Liver (tissue), 3 donors: ENCODE measurements around the gene TNS2.

Experiments
- GABPA ChIP-seq, 2 donors: IDR thresholded peaks in 1 of 2; conservative IDR thresholded peaks in 1 of 2; 2 replicates each; pipeline ENCODE4 v1.6.1; 2016; ENCODE audit warnings: antibody characterized with exemption in 2 of 2, mild to moderate bottlenecking in 1 of 2, moderate library complexity in 1 of 2
- JUND ChIP-seq, 2 donors: IDR thresholded peaks; 2 replicates each; pipeline ENCODE4 v1.6.1; 2016; ENCODE audit warnings: antibody characterized with exemption in 2 of 2
- NR2F2 ChIP-seq: IDR thresholded peaks from 2 replicates; pipeline ENCODE4 v1.6.1; 2016; ENCODE audit warnings: antibody characterized with exemption
- RAD21 ChIP-seq, 2 donors: IDR thresholded peaks; 2 replicates each; pipeline ENCODE4 v1.6.1; 2016; ENCODE audit warnings: antibody characterized with exemption in 2 of 2, mild to moderate bottlenecking in 2 of 2
- SP1 ChIP-seq: IDR thresholded peaks from 2 replicates; pipeline ENCODE4 v1.6.1; 2018; ENCODE audit warnings: antibody characterized with exemption, mild to moderate bottlenecking
- TAF1 ChIP-seq: conservative IDR thresholded peaks from 2 replicates; pipeline ENCODE4 v1.6.1; 2016; ENCODE audit warnings: antibody characterized with exemption, mild to moderate bottlenecking
- YY1 ChIP-seq: IDR thresholded peaks from 2 replicates; pipeline ENCODE4 v1.6.1; 2016; ENCODE audit warnings: antibody characterized with exemption, mild to moderate bottlenecking
- TF ChIP-seq, protein P1 (sequence below): fragments of 150-350 bp; IDR thresholded peaks from 2 replicates; pipeline ENCODE4 v1.5.1; 2017; ENCODE audit warnings: improper control_type of control experiment, low read depth, low read length; ENCODE audit not compliant: missing input control
- TF ChIP-seq, protein P2 (sequence below): IDR thresholded peaks from 2 replicates; pipeline ENCODE4 v1.6.1; 2016; ENCODE audit warnings: antibody characterized with exemption
- TF ChIP-seq, protein P3 (sequence below): IDR thresholded peaks from 2 replicates; pipeline ENCODE4 v1.6.1; 2016; ENCODE audit warnings: antibody characterized with exemption
- TF ChIP-seq, protein P4 (sequence below): IDR thresholded peaks from 2 replicates; pipeline ENCODE4 v1.6.1; 2016; ENCODE audit warnings: antibody characterized with exemption, mild to moderate bottlenecking
- donor health status: healthy.
- donor health status: healthy.

DNA sequence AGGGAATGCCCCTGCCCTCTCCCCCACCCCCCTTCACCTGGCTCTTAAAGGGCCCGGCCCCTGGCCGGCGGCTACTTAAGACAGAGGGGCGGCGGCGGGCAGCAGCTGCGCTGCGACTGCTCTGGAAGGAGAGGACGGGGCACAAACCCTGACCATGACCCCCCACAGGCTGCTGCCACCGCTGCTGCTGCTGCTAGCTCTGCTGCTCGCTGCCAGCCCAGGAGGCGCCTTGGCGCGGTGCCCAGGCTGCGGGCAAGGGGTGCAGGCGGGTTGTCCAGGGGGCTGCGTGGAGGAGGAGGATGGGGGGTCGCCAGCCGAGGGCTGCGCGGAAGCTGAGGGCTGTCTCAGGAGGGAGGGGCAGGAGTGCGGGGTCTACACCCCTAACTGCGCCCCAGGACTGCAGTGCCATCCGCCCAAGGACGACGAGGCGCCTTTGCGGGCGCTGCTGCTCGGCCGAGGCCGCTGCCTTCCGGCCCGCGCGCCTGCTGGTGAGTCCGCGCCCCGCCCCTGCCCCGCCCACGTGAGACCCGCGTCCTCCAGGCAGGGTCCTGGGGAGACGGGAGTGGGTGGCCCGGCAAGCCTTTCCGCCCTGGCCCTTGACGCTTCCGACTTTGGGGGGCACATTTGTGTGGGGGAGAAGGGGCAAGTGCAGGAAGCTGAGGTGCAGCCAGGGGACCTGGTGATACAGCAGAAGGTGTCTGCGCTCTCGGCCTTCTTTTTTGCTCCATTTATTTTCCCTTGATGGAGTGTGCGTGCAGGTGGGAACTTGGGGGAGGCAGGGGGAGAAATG, 47.9 kb downstream of the TNS2 start, which contains the start of gene IGFBP6:
- TF ChIP-seq RAD21 (IDR thresholded peaks at IDR 0.05) (no peak), JUND (IDR thresholded peaks at IDR 0.05) (no peak), SP1 (no peak), NR2F2 (no peak), YY1 (no peak), GABPA (IDR thresholded peaks at IDR 0.05 in 1 of 2, conservative IDR thresholded peaks at IDR 0.05 in 1 of 2) (no peak), TAF1 (no peak)
- TF ChIP-seq, protein P1, sequence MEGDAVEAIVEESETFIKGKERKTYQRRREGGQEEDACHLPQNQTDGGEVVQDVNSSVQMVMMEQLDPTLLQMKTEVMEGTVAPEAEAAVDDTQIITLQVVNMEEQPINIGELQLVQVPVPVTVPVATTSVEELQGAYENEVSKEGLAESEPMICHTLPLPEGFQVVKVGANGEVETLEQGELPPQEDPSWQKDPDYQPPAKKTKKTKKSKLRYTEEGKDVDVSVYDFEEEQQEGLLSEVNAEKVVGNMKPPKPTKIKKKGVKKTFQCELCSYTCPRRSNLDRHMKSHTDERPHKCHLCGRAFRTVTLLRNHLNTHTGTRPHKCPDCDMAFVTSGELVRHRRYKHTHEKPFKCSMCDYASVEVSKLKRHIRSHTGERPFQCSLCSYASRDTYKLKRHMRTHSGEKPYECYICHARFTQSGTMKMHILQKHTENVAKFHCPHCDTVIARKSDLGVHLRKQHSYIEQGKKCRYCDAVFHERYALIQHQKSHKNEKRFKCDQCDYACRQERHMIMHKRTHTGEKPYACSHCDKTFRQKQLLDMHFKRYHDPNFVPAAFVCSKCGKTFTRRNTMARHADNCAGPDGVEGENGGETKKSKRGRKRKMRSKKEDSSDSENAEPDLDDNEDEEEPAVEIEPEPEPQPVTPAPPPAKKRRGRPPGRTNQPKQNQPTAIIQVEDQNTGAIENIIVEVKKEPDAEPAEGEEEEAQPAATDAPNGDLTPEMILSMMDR = no peak
- TF ChIP-seq, protein P2, sequence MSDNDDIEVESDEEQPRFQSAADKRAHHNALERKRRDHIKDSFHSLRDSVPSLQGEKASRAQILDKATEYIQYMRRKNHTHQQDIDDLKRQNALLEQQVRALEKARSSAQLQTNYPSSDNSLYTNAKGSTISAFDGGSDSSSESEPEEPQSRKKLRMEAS = no peak
- TF ChIP-seq, protein P3, sequence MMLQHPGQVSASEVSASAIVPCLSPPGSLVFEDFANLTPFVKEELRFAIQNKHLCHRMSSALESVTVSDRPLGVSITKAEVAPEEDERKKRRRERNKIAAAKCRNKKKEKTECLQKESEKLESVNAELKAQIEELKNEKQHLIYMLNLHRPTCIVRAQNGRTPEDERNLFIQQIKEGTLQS = no peak
- TF ChIP-seq, protein P4, sequence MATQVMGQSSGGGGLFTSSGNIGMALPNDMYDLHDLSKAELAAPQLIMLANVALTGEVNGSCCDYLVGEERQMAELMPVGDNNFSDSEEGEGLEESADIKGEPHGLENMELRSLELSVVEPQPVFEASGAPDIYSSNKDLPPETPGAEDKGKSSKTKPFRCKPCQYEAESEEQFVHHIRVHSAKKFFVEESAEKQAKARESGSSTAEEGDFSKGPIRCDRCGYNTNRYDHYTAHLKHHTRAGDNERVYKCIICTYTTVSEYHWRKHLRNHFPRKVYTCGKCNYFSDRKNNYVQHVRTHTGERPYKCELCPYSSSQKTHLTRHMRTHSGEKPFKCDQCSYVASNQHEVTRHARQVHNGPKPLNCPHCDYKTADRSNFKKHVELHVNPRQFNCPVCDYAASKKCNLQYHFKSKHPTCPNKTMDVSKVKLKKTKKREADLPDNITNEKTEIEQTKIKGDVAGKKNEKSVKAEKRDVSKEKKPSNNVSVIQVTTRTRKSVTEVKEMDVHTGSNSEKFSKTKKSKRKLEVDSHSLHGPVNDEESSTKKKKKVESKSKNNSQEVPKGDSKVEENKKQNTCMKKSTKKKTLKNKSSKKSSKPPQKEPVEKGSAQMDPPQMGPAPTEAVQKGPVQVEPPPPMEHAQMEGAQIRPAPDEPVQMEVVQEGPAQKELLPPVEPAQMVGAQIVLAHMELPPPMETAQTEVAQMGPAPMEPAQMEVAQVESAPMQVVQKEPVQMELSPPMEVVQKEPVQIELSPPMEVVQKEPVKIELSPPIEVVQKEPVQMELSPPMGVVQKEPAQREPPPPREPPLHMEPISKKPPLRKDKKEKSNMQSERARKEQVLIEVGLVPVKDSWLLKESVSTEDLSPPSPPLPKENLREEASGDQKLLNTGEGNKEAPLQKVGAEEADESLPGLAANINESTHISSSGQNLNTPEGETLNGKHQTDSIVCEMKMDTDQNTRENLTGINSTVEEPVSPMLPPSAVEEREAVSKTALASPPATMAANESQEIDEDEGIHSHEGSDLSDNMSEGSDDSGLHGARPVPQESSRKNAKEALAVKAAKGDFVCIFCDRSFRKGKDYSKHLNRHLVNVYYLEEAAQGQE = no peak
